Ascending aorta (tissue), 2 donors: ENCODE data around the gene DHRSX. TPM values are rescaled to one million over a fixed set of nuclear protein-coding genes. Genes with fewer than 3 reads are reported as not detected.
"Not testable (repeated sequence)": the region's sequence is repeated elsewhere in the genome, so short reads cannot be mapped to it uniquely, and the experiment has no call there.

Source experiments
- DNase-seq, 2 donors: peaks; one replicate each; pipeline ENCODE4 v3.0.0-alpha.2; 2019; ENCODE audit warnings: low spot score in 2 of 2
- H3K27ac ChIP-seq, 2 donors: fragments of 200-600 bp; sonication (generic); one replicate each; pipeline ENCODE4 v1.5.1; 2016 to 2017; ENCODE audit warnings: mild to moderate bottlenecking in 1 of 2
- H3K27me3 ChIP-seq: fragments of 200-600 bp; sonication (generic); one replicate; pipeline ENCODE4 v1.5.1; 2017
- H3K36me3 ChIP-seq, 2 donors: fragments of 200-600 bp; sonication (generic); one replicate each; pipeline ENCODE4 v1.5.1; 2016
- H3K4me1 ChIP-seq, 2 donors: fragments of 200-600 bp; sonication (generic); one replicate each; pipeline ENCODE4 v1.5.1; 2016 to 2017; ENCODE audit warnings: mild to moderate bottlenecking in 1 of 2
- H3K4me3 ChIP-seq, 2 donors: fragments of 200-600 bp; sonication (generic); one replicate each; pipeline ENCODE4 v1.5.1; 2016 to 2017; ENCODE audit warnings: mild to moderate bottlenecking in 1 of 2
- H3K9me3 ChIP-seq, 2 donors: fragments of 200-600 bp; sonication (generic); one replicate each; pipeline ENCODE4 v1.5.1; 2016
- CTCF ChIP-seq, 3 experiments: fragments of 200-600 bp in 2 of 3; fragments of 450-650 bp in 1 of 3; sonication (generic) in 2 of 3; IDR thresholded peaks; one replicate each; pipeline ENCODE4 v1.5.1; 2016 to 2019; ENCODE audit warnings: antibody characterized with exemption in 3 of 3, mild to moderate bottlenecking in 1 of 3, moderate library complexity in 1 of 3
- intact Hi-C: fragments of 100-400 bp; cut with DNase I; formaldehyde crosslinking; loops from one replicate; pipeline ENCODE4 v1.15.1; 2023
- total RNA-seq: library from RNA; depleted of rRNA; stranded (reverse); fragments of >200 nt; gene quantifications from one replicate; pipeline ENCODE4 v1.1.0, GENCODE V29; 2016

Gene DHRSX
- total RNA-seq, 1 donor from 2014 or later, result 13.4 TPM

- Histone ChIP-seq H3K27ac (no peak overlapping the region), H3K9me3 (no peaks in the 10 kb centered on the region), H3K27me3 (no peaks in the 10 kb centered on the region), H3K36me3 (peaks cover 3 to 22% of the 10 kb centered on the region in 2 donors), H3K4me1 (no peaks in the 10 kb centered on the region), H3K4me3 (no peak overlapping the region)
- intact Hi-C loops, result no loop called here
- DNase-seq, result no peak
- TF ChIP-seq CTCF (IDR thresholded peaks at IDR 0.05), result no peak
Measured at GRCh38 chrX:2242980-2243379, 257.8 kb downstream of the DHRSX start.

DNA sequence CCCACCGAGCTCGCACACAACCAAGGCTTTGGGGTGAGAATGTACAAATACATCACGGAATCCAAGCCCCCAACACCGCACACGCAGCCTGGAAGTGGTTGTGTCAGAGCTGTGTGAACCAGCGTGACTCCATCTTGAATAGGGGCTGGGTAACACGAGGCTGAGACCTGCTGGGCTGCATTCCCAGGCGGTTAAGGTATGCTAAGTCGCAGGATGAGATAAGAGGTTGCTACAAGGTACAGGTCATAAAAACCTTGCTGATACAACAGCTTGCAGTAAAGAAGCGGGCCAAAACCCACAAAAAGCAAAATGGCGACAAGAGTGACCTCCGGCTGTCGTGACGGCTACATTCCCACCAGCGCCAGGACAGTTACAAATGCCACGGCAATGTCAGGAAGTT, 258.4 kb downstream of the DHRSX start:
- peaks cover 3 to 22% of the 10 kb centered on the region in 2 donors for H3K36me3 ChIP-seq
- no peaks in the 10 kb centered on the region for H3K27me3 ChIP-seq
- no peak overlapping the region for H3K27ac ChIP-seq
- H3K9me3 ChIP-seq, result no peaks in the 10 kb centered on the region
- TF ChIP-seq CTCF (IDR thresholded peaks at IDR 0.05), result no peak
- H3K4me3 ChIP-seq, result no peak overlapping the region
- DNase-seq, result no peak
- no peaks in the 10 kb centered on the region for H3K4me1 ChIP-seq
- intact Hi-C loops, result no loop called here

DNA sequence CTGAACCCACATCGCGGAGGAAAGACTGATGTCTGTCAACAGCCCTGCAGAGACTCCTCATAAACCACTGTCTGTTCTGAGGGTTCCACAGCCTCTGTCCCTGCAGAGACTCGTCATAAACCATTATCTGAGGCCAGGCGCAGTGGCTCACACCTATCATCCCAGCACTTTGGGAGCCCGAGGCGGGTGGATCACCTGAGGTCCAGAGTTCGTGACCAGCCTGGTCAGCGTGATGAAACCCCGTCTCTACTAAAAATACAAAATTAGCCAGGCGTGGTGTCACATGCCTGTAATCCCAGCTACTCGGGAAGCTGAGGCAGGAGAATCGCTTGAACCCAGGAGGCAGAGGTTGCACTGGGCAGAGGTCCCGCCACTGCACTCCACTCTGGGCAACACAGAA, 259.3 kb downstream of the DHRSX start:
- H3K9me3 ChIP-seq, H3K4me1 ChIP-seq, DNase-seq, H3K27ac ChIP-seq, H3K27me3 ChIP-seq, H3K4me3 ChIP-seq, intact Hi-C loops: not testable (repeated sequence)
- peaks cover 3 to 22% of the 10 kb centered on the region in 2 donors for H3K36me3 ChIP-seq

- DNase-seq, intact Hi-C loops: not testable (repeated sequence)
- peaks cover 3 to 22% of the 10 kb centered on the region in 2 donors for H3K36me3 ChIP-seq
Measured at GRCh38 chrX:2240761-2241160, 260.0 kb downstream of the DHRSX start.

GRCh38 chrX:2237976-2238375, 262.8 kb downstream of the DHRSX start:
- Histone ChIP-seq H3K36me3 (peaks cover 0 to 20% of the 10 kb centered on the region in 2 donors), H3K27me3 (no peaks in the 10 kb centered on the region), H3K4me3 (no peak overlapping the region), H3K27ac (no peak overlapping the region), H3K4me1 (no peaks in the 10 kb centered on the region), H3K9me3 (no peaks in the 10 kb centered on the region)
- intact Hi-C loops, result no loop called here
- TF ChIP-seq CTCF (IDR thresholded peaks at IDR 0.05), result no peak
- no peak for DNase-seq

More at GRCh38 chrX:2240761-2241160, 260.0 kb downstream of the DHRSX start:
- H3K9me3 ChIP-seq, H3K27me3 ChIP-seq, H3K4me1 ChIP-seq, H3K4me3 ChIP-seq, H3K27ac ChIP-seq: not testable (repeated sequence)

DNA sequence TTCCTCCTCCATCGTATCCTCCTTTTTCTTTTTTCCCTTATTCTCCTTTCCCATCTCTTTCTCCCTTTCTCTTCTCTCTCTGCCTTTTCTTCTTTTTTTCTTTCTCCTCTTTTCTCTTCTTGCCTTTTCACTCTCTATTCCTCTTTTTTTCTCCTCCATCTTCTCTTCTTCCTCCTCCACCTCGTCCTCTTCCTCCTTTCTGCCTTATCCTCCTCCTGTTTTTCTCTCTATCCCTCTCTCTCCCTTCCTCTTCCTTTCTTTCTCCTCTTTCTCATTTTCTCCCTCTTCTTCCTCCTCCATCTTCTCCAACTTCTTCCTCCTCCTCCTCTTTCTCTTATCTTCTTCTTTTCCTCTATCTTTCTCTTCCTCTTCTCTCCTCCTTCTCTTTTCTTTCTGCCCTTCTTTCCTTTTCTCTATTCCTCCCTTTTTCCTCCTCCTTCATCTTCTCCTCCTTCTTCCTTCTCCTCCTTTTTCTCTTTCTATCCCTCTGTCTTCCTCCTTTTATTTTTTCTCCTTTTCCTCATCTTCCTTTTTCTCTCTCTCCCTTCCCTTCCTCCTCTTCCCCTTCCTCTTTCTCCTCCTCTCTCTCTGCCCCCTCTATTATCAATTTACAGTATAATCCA, 269.1 kb downstream of the DHRSX start:
- DNase-seq, result no peak
- TF ChIP-seq CTCF (IDR thresholded peaks at IDR 0.05), result no peak
- no peak overlapping the region for H3K4me3 ChIP-seq
- H3K9me3 ChIP-seq, result peaks cover 0 to 7% of the 10 kb centered on the region in 2 donors
- intact Hi-C loops, result no loop called here
- no peak overlapping the region for H3K27ac ChIP-seq
- H3K4me1 ChIP-seq, result no peaks in the 10 kb centered on the region
- no peaks in the 10 kb centered on the region for H3K27me3 ChIP-seq
- no peaks in the 10 kb centered on the region for H3K36me3 ChIP-seq

DNA sequence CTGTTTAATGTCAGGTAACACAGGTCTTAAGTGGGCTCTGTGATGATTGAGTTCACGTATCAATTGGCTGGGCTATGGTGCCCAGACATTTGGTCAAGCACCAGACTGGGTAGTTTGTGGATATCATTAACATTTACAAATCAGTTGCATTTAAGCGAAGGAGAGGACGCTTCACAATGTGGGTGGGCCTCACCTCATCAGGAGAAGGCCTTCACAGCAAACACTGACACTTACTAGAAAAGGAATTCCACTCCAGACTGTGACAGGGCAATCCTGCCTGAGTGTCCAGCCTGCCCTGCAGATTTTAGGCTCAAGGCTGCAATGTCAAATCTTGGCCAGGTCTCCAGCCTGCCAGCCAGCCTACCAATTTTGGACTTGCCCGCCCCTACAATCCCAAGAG, 270.3 kb downstream of the DHRSX start:
- H3K27ac ChIP-seq, result no peak overlapping the region
- H3K9me3 ChIP-seq, result peaks cover 0 to 7% of the 10 kb centered on the region in 2 donors
- H3K27me3 ChIP-seq, result no peaks in the 10 kb centered on the region
- H3K4me1 ChIP-seq, result no peaks in the 10 kb centered on the region
- H3K36me3 ChIP-seq, result no peaks in the 10 kb centered on the region
- no peak for DNase-seq
- no peak for TF ChIP-seq CTCF (IDR thresholded peaks at IDR 0.05)
- intact Hi-C loops, result no loop called here
- H3K4me3 ChIP-seq, result no peak overlapping the region
